ENCODE measurements around the gene CD7. TPM values are rescaled to one million over a fixed set of nuclear protein-coding genes. Genes with fewer than 3 reads are reported as not detected.

The CD7 gene
- total RNA-seq, 1 donor from 2014 or later = 0.83 TPM

DNA sequence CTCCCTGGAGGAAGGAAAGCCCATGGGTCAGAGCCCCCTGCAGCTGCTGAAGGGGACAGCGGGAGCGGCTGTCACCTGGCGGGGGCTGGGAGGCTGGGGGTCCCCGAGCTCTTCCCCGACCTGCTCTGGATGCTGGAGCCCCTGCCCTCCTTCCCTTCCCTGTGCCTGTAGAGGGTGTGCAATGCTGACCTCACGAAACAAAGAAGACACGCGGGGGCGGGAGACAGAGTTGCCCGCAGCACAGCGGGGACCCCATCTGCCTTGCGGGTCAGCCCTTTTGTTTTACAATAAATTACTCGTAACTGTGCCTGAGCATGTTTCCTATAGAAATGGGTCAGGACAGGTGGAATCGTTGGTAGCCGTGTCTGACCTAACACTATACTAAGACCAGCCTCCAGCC, 9.9 kb upstream of the CD7 start:
- H3K27ac Mint-ChIP-seq = no peak overlapping the region
- H3K9me3 Mint-ChIP-seq = no peaks in the 10 kb centered on the region
- DNase-seq (ENCODE audit: low spot score in 2 of 2, unreplicated experiment in 2 of 2) = no peak

DNA sequence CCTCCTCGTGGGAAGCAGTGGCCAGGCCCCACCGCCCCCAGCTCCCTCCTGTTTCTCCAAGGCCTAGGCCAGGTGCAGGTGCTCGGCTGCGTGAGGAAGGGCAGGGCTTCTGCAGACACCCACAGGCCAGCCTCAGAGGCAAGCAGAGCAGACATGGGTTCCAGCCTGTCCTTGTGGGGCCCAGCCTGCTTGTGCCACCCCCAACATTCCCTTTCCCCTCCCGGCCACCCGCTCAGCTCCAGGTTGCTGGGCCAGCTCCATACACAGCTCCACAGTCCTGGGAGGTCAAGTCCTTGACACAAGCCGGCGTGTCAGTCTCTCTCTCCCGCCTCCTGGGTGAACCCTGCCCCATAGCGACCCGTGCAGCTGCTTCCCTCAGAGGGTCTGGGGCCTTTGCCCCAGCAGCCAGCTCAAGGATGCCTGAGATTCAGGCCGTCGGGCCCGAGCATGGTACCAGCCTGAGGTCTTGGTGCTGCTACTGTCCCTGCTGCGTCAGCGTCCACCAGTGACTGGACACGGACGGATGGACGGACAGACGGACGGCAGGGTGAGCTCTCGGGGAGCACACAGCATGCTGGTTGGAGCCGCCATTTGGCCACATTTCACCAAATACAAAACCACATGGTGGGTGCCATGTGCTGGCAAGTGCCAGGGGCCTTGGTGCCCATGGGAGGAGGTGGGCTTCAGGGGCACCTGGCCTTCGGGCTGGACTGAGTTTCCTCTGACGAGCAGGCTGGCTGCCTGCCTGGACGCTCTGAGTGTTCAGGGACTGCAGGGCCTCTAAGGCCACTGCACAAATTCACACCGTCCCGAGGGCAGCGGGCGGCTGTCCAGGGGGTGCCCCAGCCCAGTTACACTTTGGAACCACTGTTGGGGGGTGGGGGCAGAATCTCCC, 8.1 kb upstream of the CD7 start:
- Mint-ChIP-seq H3K36me3 (no peaks in the 10 kb centered on the region), H3K27me3 (ENCODE audit: low read depth) (peaks cover 16% of the 10 kb centered on the region), H3K9me3 (no peaks in the 10 kb centered on the region), H3K27ac (no peak overlapping the region), H3K4me3 (no peak overlapping the region), H3K4me1 (peaks cover 39% of the 10 kb centered on the region)
- TF ChIP-seq, protein P1, sequence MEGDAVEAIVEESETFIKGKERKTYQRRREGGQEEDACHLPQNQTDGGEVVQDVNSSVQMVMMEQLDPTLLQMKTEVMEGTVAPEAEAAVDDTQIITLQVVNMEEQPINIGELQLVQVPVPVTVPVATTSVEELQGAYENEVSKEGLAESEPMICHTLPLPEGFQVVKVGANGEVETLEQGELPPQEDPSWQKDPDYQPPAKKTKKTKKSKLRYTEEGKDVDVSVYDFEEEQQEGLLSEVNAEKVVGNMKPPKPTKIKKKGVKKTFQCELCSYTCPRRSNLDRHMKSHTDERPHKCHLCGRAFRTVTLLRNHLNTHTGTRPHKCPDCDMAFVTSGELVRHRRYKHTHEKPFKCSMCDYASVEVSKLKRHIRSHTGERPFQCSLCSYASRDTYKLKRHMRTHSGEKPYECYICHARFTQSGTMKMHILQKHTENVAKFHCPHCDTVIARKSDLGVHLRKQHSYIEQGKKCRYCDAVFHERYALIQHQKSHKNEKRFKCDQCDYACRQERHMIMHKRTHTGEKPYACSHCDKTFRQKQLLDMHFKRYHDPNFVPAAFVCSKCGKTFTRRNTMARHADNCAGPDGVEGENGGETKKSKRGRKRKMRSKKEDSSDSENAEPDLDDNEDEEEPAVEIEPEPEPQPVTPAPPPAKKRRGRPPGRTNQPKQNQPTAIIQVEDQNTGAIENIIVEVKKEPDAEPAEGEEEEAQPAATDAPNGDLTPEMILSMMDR (IDR thresholded peaks at IDR 0.05; ENCODE audit: unreplicated experiment) = no peak
- no peak for DNase-seq (ENCODE audit: low spot score in 2 of 2, unreplicated experiment in 2 of 2)

More for the DNA sequence above, 9.9 kb upstream of the CD7 start:
- Mint-ChIP-seq H3K4me1 (peaks cover 44% of the 10 kb centered on the region), H3K4me3 (no peak overlapping the region), H3K27me3 (ENCODE audit: low read depth) (peaks cover 21% of the 10 kb centered on the region), H3K36me3 (no peaks in the 10 kb centered on the region)
- TF ChIP-seq, protein P1 (IDR thresholded peaks at IDR 0.05; ENCODE audit: unreplicated experiment) = no peak

DNA sequence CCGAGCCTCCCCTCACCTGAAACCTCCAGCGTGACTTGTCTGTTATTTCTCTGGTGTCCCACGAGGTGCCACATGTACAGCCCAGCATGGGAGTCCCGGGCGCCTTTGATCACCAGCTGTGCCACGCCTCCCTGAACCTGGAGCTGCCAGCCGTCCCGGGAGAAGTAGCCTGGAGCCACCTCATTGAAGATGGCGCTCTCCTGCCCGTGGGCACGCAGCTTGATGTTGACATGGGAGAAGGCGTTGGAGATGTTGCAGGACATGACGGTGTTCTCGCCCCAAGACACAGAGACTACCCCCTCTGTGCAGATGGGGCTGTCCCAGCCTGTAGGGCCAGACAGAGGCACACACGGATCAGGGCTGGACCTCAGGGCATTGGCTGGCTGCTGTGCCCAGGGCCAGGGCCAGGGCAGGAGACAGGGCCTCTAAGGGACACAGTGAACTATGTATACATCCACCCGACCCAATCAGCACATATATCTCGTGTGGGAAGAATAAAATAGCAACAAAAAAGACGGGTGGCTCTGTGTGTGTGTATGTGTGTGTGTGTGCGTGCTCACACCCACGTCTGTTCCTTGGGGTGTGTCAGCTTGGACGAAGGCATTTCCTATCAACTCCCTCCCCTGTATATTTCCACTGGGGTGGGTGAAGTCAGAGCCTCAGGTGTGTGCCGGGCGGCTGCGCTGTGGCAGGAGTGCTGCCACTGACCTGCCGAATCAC, 7.3 kb upstream of the CD7 start:
- no peak overlapping the region for H3K4me3 Mint-ChIP-seq
- H3K36me3 Mint-ChIP-seq = no peaks in the 10 kb centered on the region
- TF ChIP-seq, protein P1 (IDR thresholded peaks at IDR 0.05; ENCODE audit: unreplicated experiment) = no peak
- DNase-seq (ENCODE audit: low spot score in 2 of 2, unreplicated experiment in 2 of 2) = no peak
- no peaks in the 10 kb centered on the region for H3K9me3 Mint-ChIP-seq
- peaks cover 16% of the 10 kb centered on the region for H3K27me3 Mint-ChIP-seq (ENCODE audit: low read depth)
- peak overlapping the region; percentile 4 for H3K27ac Mint-ChIP-seq
- H3K4me1 Mint-ChIP-seq = peaks cover 33% of the 10 kb centered on the region

DNA sequence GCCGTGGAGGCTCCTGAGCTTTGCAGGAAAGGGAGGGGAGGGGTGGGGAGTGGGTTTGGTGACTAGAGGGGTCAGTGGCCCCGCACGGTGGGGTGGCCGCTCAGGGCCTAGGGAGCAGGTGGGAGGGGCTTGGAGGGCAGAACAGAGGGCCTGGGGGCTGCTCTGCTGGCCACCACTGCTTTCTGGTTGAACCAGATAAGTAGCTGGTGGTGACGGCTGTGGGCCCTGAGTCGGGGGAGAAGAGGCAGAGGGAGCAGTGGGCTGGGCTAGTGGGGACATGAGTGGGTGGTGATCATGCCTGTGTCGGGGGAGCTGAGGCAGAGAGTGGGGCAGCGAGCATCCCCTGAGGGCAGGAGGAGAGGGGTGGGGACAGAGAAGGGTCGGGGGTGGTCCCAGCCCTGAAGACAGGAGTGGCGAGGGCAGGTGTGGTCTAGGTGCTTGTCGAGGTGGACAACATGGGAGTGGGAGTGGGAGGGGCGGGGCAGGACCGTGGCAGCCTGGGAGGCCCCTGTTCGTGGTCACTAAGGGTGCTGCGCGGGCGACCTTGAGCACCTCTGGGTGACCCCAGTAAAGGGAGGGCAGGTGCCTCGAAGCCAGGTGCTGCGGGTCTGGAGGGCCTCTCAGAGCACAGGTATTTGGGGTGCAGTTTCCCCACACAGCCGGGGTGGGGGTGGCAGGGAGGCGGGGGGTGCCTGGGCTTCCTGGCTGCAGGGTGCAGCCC, 6.3 kb upstream of the CD7 start:
- no peak for DNase-seq (ENCODE audit: low spot score in 2 of 2, unreplicated experiment in 2 of 2)
- TF ChIP-seq, protein P1 (IDR thresholded peaks at IDR 0.05; ENCODE audit: unreplicated experiment) = no peak
- Mint-ChIP-seq H3K27ac (no peak overlapping the region), H3K9me3 (no peaks in the 10 kb centered on the region), H3K36me3 (no peaks in the 10 kb centered on the region), H3K4me1 (peaks cover 26% of the 10 kb centered on the region), H3K27me3 (ENCODE audit: low read depth) (peaks cover 16% of the 10 kb centered on the region), H3K4me3 (no peak overlapping the region)

DNA sequence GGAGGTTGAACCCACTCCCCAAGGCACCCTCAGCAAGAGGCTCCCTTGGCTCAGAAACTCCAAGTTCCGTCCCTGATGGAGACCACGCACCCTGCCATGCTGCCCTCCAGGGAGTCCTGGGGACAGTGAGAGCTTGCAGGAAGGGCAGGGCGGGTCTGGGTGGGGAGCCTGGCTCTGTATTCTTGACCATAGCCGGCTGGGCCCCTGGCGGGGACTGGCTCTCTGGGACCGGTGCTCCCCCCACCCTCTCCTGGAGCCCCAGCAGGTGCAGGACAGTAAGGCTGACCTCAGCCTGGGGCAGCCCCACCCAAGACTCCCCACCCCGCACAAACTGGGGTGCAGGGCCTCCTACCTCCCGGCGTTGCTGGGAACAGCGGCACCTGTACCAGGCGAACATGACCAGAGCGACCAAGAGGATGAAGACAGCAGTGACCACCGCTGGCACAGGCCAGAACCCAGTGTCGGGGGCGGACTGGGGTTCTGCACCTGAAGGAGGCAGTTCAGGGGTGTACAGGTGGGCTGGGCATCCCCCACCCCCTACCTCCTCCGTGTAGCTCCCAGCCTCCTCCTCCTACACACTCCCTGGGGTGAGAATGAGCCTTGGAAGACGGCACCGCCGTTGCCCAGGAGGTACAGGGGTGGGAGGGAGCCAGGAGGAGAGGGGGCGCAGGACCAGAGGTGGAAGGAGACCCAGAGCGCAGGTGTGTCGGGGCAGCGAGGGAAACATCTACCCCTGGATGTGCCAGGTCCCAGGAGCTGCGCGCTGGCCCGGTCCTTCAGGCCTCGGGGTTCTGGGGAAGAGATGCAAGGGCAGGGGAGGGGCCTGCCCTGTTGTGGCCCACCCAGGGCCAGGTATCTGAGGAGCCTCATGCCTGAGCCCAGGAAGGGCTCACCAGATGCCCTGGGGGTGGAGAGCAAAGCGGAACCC, 5.4 kb upstream of the CD7 start:
- TF ChIP-seq, protein P1 (IDR thresholded peaks at IDR 0.05; ENCODE audit: unreplicated experiment) = no peak
- H3K36me3 Mint-ChIP-seq = no peaks in the 10 kb centered on the region
- H3K4me1 Mint-ChIP-seq = peaks cover 22% of the 10 kb centered on the region
- no peak overlapping the region for H3K27ac Mint-ChIP-seq
- H3K4me3 Mint-ChIP-seq = no peak overlapping the region
- no peaks in the 10 kb centered on the region for H3K9me3 Mint-ChIP-seq
- peaks cover 16% of the 10 kb centered on the region for H3K27me3 Mint-ChIP-seq (ENCODE audit: low read depth)
- DNase-seq (ENCODE audit: low spot score in 2 of 2, unreplicated experiment in 2 of 2) = no peak

Measured in mesothelial cell of epicardium (in vitro differentiated cells).